ENCODE results near the gene SSH3.

GRCh38 chr11:67282876-67283371, 20.4 kb upstream of the SSH3 start:
- TF ChIP-seq CTCF (conservative IDR thresholded peaks at IDR 0.05; ENCODE audit: low read depth, low read length) (no peak), EZH2 (IDR thresholded peaks at IDR 0.05; ENCODE audit: borderline replicate concordance, low read depth, low read length, poor library complexity, severe bottlenecking) (no peak)

All from A673 (cell line).